Fibroblast of upper back skin (primary cell): Measurements from ENCODE around the gene ODAD2.

Experiments
- DNase-seq: peaks from one replicate; pipeline ENCODE4 v3.0.0-alpha.2; 2013

Gene ODAD2

GRCh38 chr10:27838361-27838760 is 160.5 kb downstream of the ODAD2 start:
- DNase-seq, result peak; percentile 24

DNA sequence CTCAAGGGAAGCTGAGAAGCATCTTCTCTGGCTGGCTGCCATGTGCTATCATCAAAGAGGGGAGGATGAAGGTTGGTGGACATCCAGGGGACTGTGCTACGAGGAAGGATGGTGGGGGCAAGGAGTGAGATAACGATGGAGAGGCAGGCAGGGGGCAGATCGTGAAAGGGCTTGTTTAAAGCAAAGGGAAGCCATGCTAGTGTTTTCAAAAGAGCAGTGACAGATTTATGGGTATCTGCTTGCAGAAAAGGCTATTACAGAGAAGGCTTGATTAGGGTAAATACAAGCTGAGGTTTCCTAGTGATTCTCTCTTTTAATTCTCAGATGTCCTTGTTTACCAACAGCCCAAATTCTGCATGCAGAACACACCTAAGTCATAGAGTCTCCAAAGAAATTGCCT is 164.4 kb downstream of the ODAD2 start:
- DNase-seq, result no peak

- DNase-seq, result no peak
Observed at GRCh38 chr10:27833792-27834191, 165.1 kb downstream of the ODAD2 start.

DNA sequence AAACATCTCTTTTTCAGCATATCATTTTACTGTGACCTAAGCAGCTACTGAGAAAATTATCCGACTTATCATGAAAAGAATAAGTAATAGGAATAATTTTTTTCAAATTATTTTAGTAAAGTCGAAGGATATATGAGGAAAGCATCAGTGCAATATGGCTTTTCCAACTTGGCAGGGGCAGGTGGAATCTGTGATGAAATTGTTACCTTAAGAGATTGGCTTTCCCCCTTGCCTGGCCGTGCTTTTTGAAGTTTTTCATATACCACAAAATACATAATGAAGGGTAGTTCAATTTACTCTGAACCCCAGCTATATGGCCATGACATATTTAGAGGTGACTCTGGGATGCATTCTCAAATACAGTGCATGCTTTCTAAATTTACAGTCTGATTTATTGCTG is 166.1 kb downstream of the ODAD2 start:
- no peak for DNase-seq

DNA sequence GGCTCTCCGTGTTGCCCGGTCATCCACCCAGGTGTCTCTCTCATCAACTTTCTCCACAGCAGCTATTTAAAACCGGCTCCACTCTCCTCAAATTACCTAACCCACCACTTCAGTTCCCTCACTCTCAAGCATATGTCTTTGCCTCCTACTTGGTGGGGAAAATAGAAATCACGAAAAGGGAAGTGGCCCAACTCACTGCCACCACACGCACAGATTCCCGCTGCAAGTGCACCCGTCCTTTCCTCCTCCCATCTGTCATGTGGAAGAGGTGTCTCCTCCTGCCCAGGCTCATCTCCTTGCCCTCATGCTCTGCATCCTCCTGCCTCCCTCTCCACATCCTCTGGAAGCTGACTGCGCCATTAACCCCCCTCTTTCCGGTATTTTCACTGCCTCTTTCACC is 172.5 kb downstream of the ODAD2 start:
- no peak for DNase-seq

DNA sequence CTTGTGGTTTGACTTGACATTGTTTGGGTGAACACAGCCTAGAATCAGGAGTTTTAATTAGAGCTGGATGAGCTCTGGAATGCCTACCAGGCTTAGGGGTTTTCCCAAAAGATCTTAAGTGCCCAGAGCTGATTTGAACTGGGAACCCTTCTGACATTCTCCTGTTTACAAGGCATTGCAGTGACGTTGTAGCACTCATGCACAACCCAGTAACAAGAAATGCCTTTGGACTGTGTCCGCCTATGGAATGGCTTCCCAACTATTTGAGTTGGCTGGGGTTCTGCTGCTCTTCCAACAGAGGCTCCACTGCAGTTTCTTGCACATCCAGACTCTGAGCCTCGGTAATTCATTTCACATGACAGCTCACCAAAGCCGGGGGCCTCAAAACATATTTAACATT is 176.6 kb downstream of the ODAD2 start:
- DNase-seq, result peak; percentile 49

DNA sequence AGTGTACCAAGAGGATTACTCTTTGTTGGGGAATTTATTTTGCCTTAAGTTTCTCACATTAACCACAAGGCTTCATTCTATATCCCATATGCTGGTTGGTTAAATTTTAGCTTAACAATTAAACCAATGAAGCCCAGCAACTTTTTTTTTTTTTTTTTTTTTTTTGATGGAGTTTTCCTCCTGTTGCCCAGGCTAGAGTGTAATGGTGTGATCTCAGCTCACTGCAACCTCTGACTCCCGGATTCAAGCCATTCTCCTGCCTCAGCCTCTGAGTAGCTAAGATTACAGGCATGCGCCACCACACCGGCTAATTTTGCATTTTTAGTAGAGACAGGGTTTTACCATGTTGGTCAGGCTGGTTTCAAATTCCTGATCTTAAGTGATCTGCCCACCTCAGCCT is 178.2 kb downstream of the ODAD2 start:
- DNase-seq, result no peak

- DNase-seq, result peak; percentile 19
Observed at GRCh38 chr10:27819781-27820531, 178.9 kb downstream of the ODAD2 start.

DNA sequence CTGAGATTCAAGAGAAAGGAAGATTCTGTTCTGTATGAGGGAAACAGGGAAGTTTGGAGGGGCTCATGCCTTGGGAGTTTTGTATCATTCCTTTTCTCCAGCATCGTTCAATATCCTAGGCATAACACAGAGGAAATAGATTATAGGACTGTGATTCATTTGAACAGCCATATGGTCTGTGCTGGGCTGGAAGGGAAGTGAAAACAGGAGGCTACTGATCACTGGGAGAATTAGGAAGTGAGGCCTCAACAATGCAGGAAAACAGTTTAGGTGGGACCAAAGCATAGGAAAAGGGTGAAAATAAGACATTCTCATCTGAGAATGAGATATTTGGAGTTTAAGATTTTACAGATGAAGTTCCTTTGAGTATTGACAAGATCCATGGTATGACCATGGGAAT is 182.6 kb downstream of the ODAD2 start:
- DNase-seq, result no peak

GRCh38 chr10:27815846-27816245 is 183.0 kb downstream of the ODAD2 start:
- no peak for DNase-seq

DNA sequence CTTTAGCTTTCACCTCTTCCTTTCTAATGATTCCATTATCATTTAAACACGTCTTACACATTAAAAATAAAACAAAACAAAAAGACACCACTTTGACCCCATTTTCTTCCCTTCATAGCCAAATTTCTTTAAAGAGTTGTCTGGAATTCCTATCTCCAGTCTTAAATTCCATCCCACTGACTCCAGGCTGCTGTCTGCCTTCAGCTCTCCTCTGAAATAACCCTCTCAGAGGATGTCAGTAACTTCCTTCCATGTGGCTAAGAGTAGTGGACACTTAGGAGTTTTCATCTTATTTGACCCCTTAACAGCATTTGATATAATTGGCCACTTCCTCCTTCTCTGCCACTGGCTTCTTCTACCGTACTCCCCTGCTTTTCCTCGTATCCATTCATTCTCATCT is 183.6 kb downstream of the ODAD2 start:
- DNase-seq, result no peak

- no peak for DNase-seq
Observed at GRCh38 chr10:27805180-27805579, 193.7 kb downstream of the ODAD2 start.

- DNase-seq, result no peak
Observed at GRCh38 chr10:27804136-27804535, 194.7 kb downstream of the ODAD2 start.

DNA sequence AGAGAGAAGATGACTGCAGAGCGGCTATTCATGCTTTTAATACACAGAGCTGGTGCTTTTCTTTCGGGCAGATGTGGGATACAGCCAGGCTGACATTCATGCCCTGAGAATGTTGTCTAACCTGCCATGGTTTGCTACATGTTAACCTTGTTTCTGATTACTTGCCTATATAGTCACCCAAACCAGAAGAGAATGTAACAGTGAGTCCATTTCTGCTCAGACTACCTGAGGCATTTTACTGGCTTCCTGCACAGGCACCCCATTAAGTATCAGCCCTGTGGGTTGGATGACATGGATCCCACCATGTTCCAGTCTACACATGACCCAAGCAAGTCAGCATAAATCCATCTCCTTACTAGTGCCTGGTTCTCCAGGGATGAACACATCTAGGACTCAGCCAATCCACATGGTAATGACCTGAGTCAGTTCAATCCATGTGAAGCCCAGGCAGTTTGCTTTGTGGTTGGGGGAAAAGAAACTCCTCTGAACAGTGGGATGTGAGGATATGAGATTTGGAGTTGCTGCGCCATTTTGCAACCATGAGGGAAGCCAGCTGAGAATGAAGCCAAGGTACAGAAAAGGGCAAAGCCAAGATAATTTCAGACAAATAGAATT is 197.6 kb downstream of the ODAD2 start:
- no peak for DNase-seq

GRCh38 chr10:27799046-27799445 is 199.8 kb downstream of the ODAD2 start:
- DNase-seq, result no peak

DNA sequence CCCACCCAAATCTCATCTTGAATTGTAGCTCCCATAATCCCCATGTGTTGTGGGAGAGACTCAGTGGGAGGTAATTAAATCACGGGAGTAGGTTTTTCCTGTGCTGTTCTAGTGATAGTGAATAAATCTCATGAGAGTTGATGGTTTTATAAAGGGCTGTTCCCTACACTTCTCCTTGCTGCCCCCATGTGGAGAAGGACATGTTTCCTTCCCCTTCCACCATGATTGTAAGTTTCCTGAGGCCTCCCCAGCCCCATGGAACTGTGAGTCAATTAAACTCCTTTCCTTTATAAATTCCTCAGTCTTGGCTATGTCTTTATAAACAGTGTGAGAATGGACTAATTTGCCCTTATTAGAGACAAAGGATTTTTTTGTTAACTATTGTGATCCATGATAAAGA is 204.7 kb downstream of the ODAD2 start:
- DNase-seq, result peak; percentile 22

DNA sequence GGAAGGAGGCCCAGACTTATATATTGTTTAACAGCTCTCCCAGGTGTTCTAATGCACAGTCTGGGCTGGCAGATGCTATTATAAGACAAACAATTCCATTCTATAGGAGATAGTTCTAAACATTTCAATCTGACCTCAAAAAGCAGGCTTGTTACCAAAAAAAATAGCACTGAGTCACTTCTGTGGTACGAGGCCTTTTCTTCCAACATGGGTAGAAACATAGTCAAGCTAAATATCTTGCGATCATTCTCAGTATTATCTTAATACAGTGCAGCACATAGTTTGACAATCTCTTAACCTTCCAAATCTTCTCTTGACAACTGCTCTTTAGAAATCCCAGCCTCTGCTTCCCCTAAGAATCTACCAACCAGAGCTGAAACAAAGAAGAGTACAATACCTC is 206.7 kb downstream of the ODAD2 start:
- DNase-seq, result peak; percentile 14

- no peak for DNase-seq
Observed at GRCh38 chr10:27784272-27784671, 214.6 kb downstream of the ODAD2 start.

GRCh38 chr10:27783660-27784059 is 215.2 kb downstream of the ODAD2 start:
- peak; percentile 64 for DNase-seq

DNA sequence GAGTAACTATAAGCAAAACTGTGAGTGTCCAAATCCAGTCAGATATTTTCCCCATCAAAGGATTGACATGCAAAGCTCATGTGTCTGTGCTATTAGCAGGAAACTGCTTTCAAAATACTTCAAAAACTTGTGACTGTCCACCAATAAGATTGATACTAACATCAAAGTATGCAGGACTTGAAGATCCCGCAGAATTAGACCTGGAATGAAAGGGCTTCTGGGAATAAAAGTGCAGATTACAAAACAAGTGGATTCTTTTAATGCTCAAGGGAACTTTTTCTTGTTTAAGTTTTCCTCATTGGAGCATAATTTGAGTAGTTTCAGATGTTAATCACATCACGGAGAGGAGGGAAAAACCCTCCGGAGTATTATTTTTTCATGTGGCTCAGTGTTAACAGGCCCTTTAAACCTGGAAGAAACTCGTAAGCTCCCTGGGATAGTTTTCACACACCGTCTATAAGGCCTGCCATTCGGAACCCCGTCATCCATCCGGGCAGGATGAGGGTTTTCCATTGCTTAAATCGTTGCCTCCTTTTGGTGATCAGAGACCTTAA is 219.3 kb downstream of the ODAD2 start:
- peak; percentile 63 for DNase-seq

GRCh38 chr10:27774831-27775230 is 224.0 kb downstream of the ODAD2 start:
- peak; percentile 17 for DNase-seq

- DNase-seq, result no peak
Observed at GRCh38 chr10:27771231-27771630, 227.6 kb downstream of the ODAD2 start.

- DNase-seq, result no peak
Observed at GRCh38 chr10:27770181-27770580, 228.7 kb downstream of the ODAD2 start.
